GM10248 (cell line): Measurements from ENCODE around the gene TOP2B.

ENCODE experiments used
- CTCF ChIA-PET: fragments of 300-600 bp; sonication (Branson Sonifier 250); formaldehyde crosslinking; extraction: SDS; loops from one replicate; lab custom pipeline; 2021; ENCODE audit warnings: antibody characterized with exemption; lab: Yijun Ruan, JAX
- POLR2A ChIA-PET: fragments of 350-650 bp; sonication (Branson Sonifier 250); formaldehyde crosslinking; extraction: SDS; loops from one replicate; lab custom pipeline; 2020; ENCODE audit warnings: antibody characterized with exemption; lab: Yijun Ruan, JAX
- DNase-seq: peaks from one replicate; pipeline ENCODE4 v3.0.0; 2012; ENCODE audit errors: extremely low spot score
- TF ChIP-seq, protein P1 (sequence below): IDR thresholded peaks from 2 replicates; pipeline ENCODE4 v1.5.1; 2012; ENCODE audit warnings: mild to moderate bottlenecking, low read depth; ENCODE audit errors: extremely low read depth, missing control alignments, control extremely low read depth

TOP2B gene

GRCh38 chr3:25619382-25619781, 45.3 kb downstream of the TOP2B start:
- DNase-seq = no peak
- CTCF ChIA-PET = no interaction called here
- POLR2A ChIA-PET = no interaction called here
- TF ChIP-seq, protein P1, sequence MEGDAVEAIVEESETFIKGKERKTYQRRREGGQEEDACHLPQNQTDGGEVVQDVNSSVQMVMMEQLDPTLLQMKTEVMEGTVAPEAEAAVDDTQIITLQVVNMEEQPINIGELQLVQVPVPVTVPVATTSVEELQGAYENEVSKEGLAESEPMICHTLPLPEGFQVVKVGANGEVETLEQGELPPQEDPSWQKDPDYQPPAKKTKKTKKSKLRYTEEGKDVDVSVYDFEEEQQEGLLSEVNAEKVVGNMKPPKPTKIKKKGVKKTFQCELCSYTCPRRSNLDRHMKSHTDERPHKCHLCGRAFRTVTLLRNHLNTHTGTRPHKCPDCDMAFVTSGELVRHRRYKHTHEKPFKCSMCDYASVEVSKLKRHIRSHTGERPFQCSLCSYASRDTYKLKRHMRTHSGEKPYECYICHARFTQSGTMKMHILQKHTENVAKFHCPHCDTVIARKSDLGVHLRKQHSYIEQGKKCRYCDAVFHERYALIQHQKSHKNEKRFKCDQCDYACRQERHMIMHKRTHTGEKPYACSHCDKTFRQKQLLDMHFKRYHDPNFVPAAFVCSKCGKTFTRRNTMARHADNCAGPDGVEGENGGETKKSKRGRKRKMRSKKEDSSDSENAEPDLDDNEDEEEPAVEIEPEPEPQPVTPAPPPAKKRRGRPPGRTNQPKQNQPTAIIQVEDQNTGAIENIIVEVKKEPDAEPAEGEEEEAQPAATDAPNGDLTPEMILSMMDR = no peak

GRCh38 chr3:25618028-25618427, 46.7 kb downstream of the TOP2B start:
- ChIA-PET CTCF (interaction anchor here (1.2 to 1.6 kb wide), 3 partner anchors 8 to 30 kb away, joined by 3 to 5 read pairs (median 4); no protein-coding TSS in a partner anchor), POLR2A (no interaction called here)
- TF ChIP-seq, protein P1 = no peak
- DNase-seq = no peak

DNA sequence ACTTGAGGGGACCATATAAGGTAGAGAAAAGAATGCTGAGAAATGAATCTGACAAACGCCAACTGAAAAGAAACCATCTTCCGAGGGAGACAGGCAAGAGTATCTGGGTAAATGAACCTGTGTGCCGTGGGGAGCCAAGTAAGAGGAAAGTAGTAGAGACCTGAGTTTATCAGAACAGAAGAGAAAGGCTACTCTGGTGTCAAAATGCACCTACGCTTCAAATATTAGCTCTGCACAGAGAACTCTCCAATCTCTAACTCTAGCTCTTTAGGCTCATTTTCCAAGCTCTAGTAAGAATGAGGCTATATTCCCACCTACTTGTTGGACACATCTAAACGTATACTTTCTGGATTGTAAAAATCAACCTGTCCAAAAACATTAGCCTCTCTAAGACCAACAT, 53.5 kb downstream of the TOP2B start:
- CTCF ChIA-PET = interaction anchor here (2.6 kb wide), 1 partner anchor 18 kb away, joined by 10 read pairs; no protein-coding TSS in a partner anchor
- POLR2A ChIA-PET = no interaction called here
- TF ChIP-seq, protein P1 = no peak
- no peak for DNase-seq

GRCh38 chr3:25610779-25611178, 53.9 kb downstream of the TOP2B start:
- POLR2A ChIA-PET = no interaction called here
- TF ChIP-seq, protein P1 = no peak
- no peak for DNase-seq
- CTCF ChIA-PET = interaction anchor here (2.6 kb wide), 1 partner anchor 18 kb away, joined by 10 read pairs; no protein-coding TSS in a partner anchor

- DNase-seq = no peak
- ChIA-PET POLR2A (no interaction called here), CTCF (no interaction called here)
- TF ChIP-seq, protein P1 = no peak
These were observed 54.5 kb downstream of the TOP2B start for GRCh38 chr3:25610167-25610566.

GRCh38 chr3:25604107-25604805, 60.5 kb downstream of the TOP2B start:
- no peak for DNase-seq
- ChIA-PET CTCF (interaction anchor here (1.1 to 4.6 kb wide), 6 partner anchors 9 to 44 kb away, joined by 4 to 30 read pairs (median 4); no protein-coding TSS in a partner anchor), POLR2A (no interaction called here)
- TF ChIP-seq, protein P1 = no peak
